ENCODE measurements around the gene TMEM255B. TPM values are rescaled to one million over a fixed set of nuclear protein-coding genes. Genes with fewer than 3 reads are reported as not detected.

Gene TMEM255B
- total RNA-seq, 1 donor from 2014 or later = 2.2 TPM

DNA sequence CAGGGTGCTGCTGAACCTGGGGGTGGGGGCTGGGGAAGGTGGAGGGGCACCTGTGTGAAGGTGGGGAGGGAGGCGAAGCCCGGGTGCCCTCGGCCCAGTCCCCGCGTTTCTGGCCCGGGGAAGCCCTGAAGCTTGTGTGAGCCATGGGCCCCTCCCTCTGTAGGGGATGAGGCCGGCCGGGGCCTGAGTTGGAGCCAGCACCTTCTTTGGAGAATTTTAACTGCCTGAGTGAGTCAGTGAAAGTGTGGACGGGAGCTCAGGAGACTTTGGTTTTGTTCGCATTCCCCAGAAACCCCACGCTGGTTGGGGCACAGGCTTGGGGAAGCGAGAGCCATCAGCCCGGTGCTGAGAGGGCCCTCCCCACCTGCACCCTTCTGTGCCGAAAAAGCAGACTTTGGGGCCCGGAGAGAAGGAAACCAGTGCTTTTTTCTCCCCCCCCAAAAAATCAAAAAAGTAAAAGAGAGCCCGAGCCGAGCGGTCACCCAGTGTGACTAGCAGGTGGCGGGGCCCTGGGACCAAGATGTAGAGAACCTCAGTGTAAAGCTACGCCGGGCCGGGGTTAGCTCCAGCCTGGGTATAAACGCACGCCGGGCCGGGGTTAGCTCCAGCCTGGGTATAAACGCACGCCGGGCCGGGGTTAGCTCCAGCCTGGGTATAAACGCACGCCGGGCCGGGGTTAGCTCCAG lies 45.1 kb downstream of the TMEM255B start:
- Mint-ChIP-seq H3K4me1 (ENCODE audit: low read depth) (no peaks in the 10 kb centered on the region), H3K27me3 (ENCODE audit: low read depth) (no peaks in the 10 kb centered on the region), H3K36me3 (ENCODE audit: low read depth) (no peaks in the 10 kb centered on the region), H3K9me3 (peaks cover 13% of the 10 kb centered on the region), H3K4me3 (ENCODE audit: low read depth) (no peak overlapping the region), H3K27ac (no peak overlapping the region)
- intact Hi-C loops (cut with micrococcal nuclease) = no loop called here
- DNase-seq (ENCODE audit: low spot score) = no peak

DNA sequence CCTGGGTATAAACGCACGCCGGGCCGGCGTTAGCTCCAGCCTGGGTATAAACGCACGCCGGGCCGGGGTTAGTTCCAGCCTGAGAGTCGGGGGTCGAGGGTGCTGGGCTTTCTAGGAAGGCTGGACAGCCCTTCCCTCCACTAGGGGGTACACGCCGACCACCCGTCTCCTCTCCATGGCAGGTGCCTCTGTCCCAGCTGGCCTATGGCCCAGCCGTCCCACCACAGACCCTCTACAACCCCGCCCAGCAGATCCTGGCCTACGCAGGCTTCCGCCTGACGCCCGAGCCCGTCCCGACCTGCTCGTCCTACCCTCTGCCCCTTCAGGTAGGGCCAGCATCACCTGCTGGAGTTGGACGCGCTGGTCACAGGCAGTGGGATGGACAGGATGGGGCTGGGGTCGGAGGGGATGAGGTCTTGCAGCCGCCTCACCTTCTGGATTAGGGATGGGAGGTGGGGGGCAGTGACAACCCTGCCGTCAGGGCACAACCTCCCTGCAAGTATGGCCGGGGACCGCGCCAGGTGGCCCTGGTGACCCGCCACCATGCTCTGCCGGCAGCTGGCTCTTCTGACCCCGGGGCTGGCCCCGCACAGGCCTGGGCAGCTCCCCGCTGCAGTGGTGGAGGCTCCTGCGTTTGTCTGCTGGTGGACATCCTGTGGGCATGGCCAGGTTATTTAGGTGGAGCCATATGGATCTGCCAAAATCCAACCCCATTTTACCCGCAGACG lies 45.8 kb downstream of the TMEM255B start:
- Mint-ChIP-seq H3K9me3 (peaks cover 13% of the 10 kb centered on the region), H3K36me3 (ENCODE audit: low read depth) (no peaks in the 10 kb centered on the region), H3K4me1 (ENCODE audit: low read depth) (no peaks in the 10 kb centered on the region), H3K4me3 (ENCODE audit: low read depth) (no peak overlapping the region), H3K27ac (no peak overlapping the region), H3K27me3 (ENCODE audit: low read depth) (no peaks in the 10 kb centered on the region)
- no peak for DNase-seq (ENCODE audit: low spot score)
- intact Hi-C loops (cut with micrococcal nuclease) = no loop called here

DNA sequence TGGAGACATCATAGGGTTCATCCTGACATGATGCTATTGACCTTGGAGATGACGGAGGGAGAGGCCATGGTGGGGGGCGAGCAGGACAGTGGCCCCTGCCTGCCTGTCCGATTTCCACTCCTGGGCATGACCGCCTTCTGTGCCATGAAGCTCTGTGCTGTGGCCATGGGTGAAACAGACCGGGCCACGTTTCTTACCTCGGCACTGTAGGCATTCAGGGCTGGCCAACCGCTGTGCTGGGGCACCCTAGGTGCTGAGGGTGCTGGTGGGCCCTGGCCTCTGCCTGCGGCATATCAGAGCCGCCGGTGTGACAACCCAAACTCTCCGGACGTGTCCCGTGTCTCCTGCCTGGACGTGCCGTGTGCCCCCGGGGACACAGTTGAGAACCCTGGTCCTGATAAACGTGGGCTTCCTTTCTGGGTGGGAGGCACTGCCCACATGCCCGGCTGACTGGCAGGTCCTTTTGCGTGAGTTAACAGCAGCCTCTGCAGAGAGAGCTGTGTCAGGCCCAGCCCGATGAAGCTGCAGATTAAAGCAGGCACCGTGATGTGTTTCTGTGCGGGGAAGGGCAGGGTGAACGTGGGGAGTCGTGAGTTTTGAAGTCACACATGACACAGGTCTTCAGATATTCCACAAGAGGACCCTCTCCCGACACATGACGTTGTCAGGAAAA lies 46.5 kb downstream of the TMEM255B start:
- H3K9me3 Mint-ChIP-seq = peaks cover 17% of the 10 kb centered on the region
- no peaks in the 10 kb centered on the region for H3K27me3 Mint-ChIP-seq (ENCODE audit: low read depth)
- no peaks in the 10 kb centered on the region for H3K36me3 Mint-ChIP-seq (ENCODE audit: low read depth)
- no peaks in the 10 kb centered on the region for H3K4me1 Mint-ChIP-seq (ENCODE audit: low read depth)
- H3K4me3 Mint-ChIP-seq (ENCODE audit: low read depth) = no peak overlapping the region
- no peak overlapping the region for H3K27ac Mint-ChIP-seq
- intact Hi-C loops (cut with micrococcal nuclease) = no loop called here
- no peak for DNase-seq (ENCODE audit: low spot score)

DNA sequence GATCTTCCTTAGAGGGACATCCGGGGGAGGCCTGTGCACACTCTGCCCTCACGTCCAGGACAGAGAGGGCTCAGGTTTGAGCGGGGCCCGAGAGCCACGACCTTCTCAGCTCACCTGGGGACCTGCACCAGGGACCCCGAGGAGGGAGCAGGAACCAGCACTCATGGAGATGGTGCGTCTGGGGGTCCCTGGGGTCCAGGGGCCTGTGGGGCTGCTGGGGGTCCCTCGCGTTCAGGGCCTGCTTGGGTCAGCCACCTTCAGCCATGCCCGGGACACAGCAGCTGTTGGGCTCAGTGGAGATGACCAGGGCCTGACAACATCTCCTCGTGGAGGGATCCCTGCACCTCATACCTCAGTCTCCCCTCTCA lies 47.1 kb downstream of the TMEM255B start:
- no peaks in the 10 kb centered on the region for H3K4me1 Mint-ChIP-seq (ENCODE audit: low read depth)
- no peak overlapping the region for H3K4me3 Mint-ChIP-seq (ENCODE audit: low read depth)
- no peak overlapping the region for H3K27ac Mint-ChIP-seq
- intact Hi-C loops (cut with micrococcal nuclease) = no loop called here
- no peaks in the 10 kb centered on the region for H3K27me3 Mint-ChIP-seq (ENCODE audit: low read depth)
- no peaks in the 10 kb centered on the region for H3K36me3 Mint-ChIP-seq (ENCODE audit: low read depth)
- no peak for DNase-seq (ENCODE audit: low spot score)
- H3K9me3 Mint-ChIP-seq = peaks cover 17% of the 10 kb centered on the region

DNA sequence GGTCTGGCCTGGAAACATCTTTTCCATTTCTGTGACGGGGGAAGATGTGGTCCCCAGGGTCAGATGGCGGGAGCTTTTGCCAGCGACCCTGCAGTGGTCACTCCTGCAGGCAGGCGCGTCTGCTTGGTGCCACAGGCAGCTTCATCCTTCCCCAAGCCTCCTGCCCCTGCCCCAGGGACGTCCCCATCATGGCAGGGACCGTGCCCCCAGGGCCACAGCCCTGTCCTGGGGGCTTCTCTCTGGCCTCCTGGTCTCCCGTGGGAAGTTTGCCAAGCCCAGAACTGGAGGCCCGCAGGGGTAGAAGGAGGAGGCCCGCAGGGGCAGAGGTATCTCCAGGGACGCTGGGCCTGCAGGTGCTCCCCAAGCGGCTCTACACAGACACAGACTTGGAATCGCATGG lies 47.5 kb downstream of the TMEM255B start:
- no peak overlapping the region for H3K27ac Mint-ChIP-seq
- H3K36me3 Mint-ChIP-seq (ENCODE audit: low read depth) = no peaks in the 10 kb centered on the region
- intact Hi-C loops (cut with micrococcal nuclease) = no loop called here
- H3K4me3 Mint-ChIP-seq (ENCODE audit: low read depth) = no peak overlapping the region
- H3K27me3 Mint-ChIP-seq (ENCODE audit: low read depth) = no peaks in the 10 kb centered on the region
- H3K9me3 Mint-ChIP-seq = peaks cover 17% of the 10 kb centered on the region
- H3K4me1 Mint-ChIP-seq (ENCODE audit: low read depth) = no peaks in the 10 kb centered on the region
- DNase-seq (ENCODE audit: low spot score) = no peak

DNA sequence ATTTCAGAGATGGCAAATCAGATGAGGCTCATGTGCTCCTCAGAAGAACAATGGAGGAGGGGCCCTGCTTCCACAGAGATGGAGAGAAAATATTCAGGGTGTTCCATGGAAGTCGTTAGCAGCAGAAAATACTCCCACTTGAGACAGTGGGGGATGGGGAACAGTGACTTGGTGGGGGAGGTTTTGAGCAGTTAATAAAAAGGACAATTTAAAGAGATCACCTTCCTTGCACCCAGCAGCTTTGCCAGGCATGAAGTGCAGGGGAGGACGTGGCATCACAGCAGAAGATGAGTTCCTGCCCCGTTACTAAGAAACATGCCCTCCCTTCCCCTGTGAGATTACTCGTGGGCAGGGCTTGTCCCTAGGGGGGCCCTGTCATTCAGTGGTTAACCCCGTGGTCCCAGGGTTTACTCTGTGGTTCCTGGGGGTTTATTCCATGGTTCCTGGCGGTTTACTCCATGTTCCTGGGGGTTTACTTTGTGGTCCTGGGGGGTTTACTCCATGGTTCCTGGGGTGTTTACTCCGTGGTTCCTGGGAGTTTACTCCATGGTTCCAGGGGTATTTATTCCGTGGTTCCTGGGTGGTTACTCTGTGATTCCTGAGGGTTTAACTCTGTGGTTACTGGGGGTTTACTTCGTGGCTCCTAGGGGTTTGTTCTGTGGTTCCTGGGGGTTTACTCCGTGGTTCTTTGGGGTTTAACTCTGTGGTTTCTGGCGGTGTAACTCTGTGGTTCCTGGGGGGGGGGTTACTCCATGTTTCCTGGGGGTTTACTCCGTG lies 49.2 kb downstream of the TMEM255B start:
- Mint-ChIP-seq H3K27ac (no peak overlapping the region), H3K4me3 (ENCODE audit: low read depth) (no peak overlapping the region), H3K27me3 (ENCODE audit: low read depth) (no peaks in the 10 kb centered on the region), H3K4me1 (ENCODE audit: low read depth) (no peaks in the 10 kb centered on the region), H3K9me3 (peaks cover 17% of the 10 kb centered on the region), H3K36me3 (ENCODE audit: low read depth) (no peaks in the 10 kb centered on the region)
- intact Hi-C loops (cut with micrococcal nuclease) = no loop called here
- no peak for DNase-seq (ENCODE audit: low spot score)

DNA sequence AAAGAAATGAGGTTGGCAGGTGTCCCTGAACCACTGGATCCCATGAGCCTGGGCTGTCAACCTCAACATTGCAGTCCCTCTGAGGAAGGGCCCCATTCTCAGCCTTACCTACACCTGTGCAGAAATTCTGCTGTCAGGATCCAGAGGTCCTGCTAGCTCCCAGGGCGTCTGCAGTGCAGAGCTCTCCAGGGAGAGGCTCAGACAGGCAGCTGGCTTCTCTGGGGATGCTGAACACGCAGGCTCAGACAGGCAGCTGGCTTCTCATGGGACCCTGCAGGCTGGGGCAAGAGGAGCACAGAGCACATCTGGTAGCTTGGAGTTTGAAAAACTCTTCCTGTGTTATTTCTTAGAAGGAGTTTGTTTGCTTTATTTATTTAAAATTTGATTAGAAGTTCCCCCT lies 50.9 kb downstream of the TMEM255B start:
- Mint-ChIP-seq H3K9me3 (peaks cover 17% of the 10 kb centered on the region), H3K27ac (no peak overlapping the region), H3K36me3 (ENCODE audit: low read depth) (no peaks in the 10 kb centered on the region), H3K27me3 (ENCODE audit: low read depth) (no peaks in the 10 kb centered on the region), H3K4me1 (ENCODE audit: low read depth) (no peaks in the 10 kb centered on the region), H3K4me3 (ENCODE audit: low read depth) (no peak overlapping the region)
- DNase-seq (ENCODE audit: low spot score) = no peak
- intact Hi-C loops (cut with micrococcal nuclease) = no loop called here

DNA sequence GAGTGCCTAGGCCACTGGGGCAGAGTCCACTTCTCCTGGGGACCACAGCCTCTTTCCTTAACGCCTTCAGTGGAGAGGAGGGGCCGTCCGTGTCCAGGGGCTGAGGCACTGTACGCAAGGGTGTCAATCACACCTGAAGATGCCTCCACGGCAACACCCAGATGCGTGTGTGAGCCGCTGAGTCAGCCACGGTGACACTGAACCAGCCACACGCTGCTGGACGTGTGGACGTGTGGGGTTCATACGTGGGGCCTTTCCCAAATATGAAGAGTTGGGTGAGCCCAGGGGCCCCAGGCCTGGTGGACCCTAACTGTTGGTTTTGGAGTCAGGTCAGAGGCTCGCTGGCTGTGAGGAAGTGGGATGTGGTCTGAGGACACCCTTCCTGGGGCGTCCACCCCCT lies 51.6 kb downstream of the TMEM255B start:
- Mint-ChIP-seq H3K4me3 (ENCODE audit: low read depth) (no peak overlapping the region), H3K27ac (no peak overlapping the region), H3K4me1 (ENCODE audit: low read depth) (peaks cover 2% of the 10 kb centered on the region), H3K27me3 (ENCODE audit: low read depth) (no peaks in the 10 kb centered on the region), H3K36me3 (ENCODE audit: low read depth) (peaks cover 2% of the 10 kb centered on the region), H3K9me3 (peaks cover 17% of the 10 kb centered on the region)
- intact Hi-C loops (cut with micrococcal nuclease) = no loop called here
- DNase-seq (ENCODE audit: low spot score) = no peak

DNA sequence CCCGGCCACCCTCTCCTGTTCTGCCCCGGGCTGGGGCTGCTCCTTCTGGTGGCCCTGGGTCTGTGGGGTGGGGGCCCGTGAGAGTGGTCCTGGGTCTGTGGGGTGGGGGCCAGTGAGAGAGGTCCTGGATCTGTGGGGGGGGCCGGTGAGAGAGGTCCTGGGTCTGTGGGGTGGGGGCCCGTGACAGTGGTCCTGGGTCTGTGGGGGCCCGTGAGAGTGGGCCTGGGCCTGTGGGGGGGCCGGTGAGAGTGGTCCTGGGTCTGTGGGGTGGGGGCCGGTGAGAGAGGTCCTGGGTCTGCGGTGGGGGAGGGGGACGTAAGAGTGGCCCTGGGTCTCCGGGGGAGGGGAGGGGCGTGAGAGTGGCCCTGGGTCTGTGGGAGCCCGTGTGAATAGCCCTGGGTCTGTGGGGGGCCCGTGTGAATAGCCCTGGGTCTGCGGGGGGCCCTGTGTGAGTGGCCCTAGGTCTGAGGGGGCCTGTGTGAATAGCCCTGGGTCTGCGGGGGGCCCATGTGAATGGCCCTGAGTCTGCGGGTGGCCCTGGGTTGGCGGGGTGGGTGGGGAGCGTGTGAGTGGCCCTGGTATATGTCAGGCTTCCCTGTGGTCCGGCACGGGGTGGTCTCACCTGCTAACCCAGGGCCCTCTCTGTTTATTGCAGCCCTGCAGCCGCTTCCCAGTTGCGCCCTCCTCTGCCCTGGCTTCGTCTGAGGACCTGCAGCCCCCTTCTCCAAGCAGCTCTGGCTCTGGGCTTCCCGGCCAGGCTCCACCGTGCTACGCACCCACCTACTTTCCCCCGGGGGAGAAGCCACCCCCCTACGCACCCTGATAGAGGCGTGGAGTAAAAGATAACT lies 52.3 kb downstream of the TMEM255B start:
- no peak overlapping the region for H3K4me3 Mint-ChIP-seq (ENCODE audit: low read depth)
- peaks cover 9% of the 10 kb centered on the region for H3K4me1 Mint-ChIP-seq (ENCODE audit: low read depth)
- H3K27ac Mint-ChIP-seq = no peak overlapping the region
- H3K36me3 Mint-ChIP-seq (ENCODE audit: low read depth) = peaks cover 6% of the 10 kb centered on the region
- no peak for DNase-seq (ENCODE audit: low spot score)
- peaks cover 17% of the 10 kb centered on the region for H3K9me3 Mint-ChIP-seq
- no peaks in the 10 kb centered on the region for H3K27me3 Mint-ChIP-seq (ENCODE audit: low read depth)
- intact Hi-C loops (cut with micrococcal nuclease) = no loop called here

DNA sequence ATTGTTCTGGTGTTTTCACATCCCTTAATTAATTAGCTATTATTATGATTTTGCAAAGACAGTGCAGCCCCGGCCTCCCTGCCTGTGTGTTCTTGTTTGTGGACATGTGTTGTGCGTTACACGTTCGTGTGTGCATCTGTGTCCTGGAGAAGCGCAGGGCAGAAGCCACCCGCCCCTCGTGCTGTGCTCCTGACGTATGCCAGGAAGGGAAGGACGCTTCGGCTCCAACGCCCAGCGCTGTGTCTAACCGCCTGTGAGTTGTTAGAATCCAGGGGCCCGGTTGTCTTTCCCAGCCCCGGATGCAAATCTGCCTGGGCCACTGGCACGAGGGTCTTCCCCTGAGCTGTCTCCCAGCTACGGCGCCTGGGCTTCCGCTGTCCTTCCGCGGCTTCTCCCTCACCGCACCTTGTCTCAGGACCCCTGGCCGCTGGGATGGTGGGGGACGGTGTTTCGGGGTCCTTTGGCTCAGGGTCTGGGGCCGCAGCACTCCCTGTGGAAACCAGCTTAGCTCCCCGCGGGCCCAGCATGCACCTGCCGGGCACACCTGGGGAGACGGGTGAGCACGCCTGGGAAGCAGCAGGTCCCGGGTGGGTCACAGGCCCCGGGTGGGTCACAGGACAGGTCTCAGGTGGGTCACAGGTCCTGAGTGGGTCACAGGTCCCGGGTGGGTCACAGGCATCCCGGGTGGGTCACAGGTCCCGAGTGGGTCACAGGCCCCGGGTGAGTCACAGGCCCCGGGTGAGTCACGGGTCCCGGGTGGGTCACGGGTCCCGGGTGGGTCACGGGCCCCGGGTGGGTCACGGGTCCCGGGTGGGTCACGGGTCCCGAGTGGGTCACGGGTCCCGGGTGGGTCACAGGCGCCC lies 53.4 kb downstream of the TMEM255B start:
- peaks cover 14% of the 10 kb centered on the region for H3K4me1 Mint-ChIP-seq (ENCODE audit: low read depth)
- H3K9me3 Mint-ChIP-seq = peaks cover 17% of the 10 kb centered on the region
- intact Hi-C loops (cut with micrococcal nuclease) = no loop called here
- no peak overlapping the region for H3K4me3 Mint-ChIP-seq (ENCODE audit: low read depth)
- no peak overlapping the region for H3K27ac Mint-ChIP-seq
- peaks cover 11% of the 10 kb centered on the region for H3K36me3 Mint-ChIP-seq (ENCODE audit: low read depth)
- no peak for DNase-seq (ENCODE audit: low spot score)
- H3K27me3 Mint-ChIP-seq (ENCODE audit: low read depth) = no peaks in the 10 kb centered on the region

DNA sequence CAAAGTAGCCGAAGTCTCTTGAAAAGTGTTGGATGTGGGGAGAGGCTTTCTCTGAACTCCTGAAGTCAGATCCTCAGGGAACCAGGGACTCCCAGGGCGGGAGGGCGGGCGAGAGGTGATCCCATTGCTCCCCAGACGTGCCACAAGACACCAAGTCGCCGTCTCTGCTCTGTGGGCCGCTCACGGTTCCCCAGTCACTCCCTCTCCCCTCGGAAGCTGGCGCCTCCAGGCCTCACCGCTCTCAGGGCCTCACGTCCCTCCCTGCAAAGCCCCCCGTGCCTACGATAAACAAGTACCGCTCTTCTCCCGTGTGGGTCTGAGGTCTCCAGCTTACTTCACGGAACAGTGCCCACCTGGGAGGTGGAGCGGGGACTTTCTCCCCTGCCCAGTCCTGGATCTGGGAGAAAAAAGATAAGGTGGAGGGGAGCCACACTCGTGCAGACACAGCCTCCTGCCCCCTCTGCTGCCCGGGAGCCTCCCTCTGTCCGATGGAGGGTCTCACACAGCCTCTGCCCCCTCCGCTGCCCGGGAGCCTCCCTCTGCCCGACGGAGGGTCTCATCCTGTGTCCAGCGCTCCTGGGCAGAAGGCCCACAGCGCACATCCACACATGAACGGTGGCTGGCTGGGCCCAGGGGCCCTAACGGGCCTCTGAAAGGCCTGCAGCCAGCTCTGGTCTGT lies 54.2 kb downstream of the TMEM255B start:
- Mint-ChIP-seq H3K27me3 (ENCODE audit: low read depth) (no peaks in the 10 kb centered on the region), H3K4me3 (ENCODE audit: low read depth) (no peak overlapping the region), H3K4me1 (ENCODE audit: low read depth) (peaks cover 16% of the 10 kb centered on the region), H3K27ac (no peak overlapping the region), H3K36me3 (ENCODE audit: low read depth) (peaks cover 14% of the 10 kb centered on the region), H3K9me3 (peaks cover 12% of the 10 kb centered on the region)
- DNase-seq (ENCODE audit: low spot score) = no peak
- intact Hi-C loops (cut with micrococcal nuclease) = no loop called here
